Fibroblast of mammary gland (primary cell): ENCODE results near the gene IFFO2.
"Not testable (repeated sequence)": the region's sequence is repeated elsewhere in the genome, so short reads cannot be mapped to it uniquely, and the experiment has no call there.

Experiments used
- DNase-seq: peaks from one replicate; pipeline ENCODE4 v3.0.0-alpha.2; 2010; ENCODE audit warnings: low read depth
- H3K4me3 ChIP-seq: 2 replicates; pipeline ENCODE4 v1.5.1; 2011; ENCODE audit warnings: low read depth, mild to moderate bottlenecking, low read length, moderate library complexity; ENCODE audit not compliant: control insufficient read depth
- CTCF ChIP-seq: conservative IDR thresholded peaks from 2 replicates; pipeline ENCODE4 v1.5.1; 2011; ENCODE audit warnings: low read depth, low read length, inconsistent platforms; ENCODE audit not compliant: control insufficient read depth, insufficient read depth

Gene IFFO2

GRCh38 chr1:18901147-18901951 is 55.1 kb downstream of the IFFO2 start:
- H3K4me3 ChIP-seq, result peak overlapping the region; percentile 80
- no peak for DNase-seq

GRCh38 chr1:18900303-18900841 is 56.1 kb downstream of the IFFO2 start:
- no peak for TF ChIP-seq CTCF
- no peak for DNase-seq
- no peak overlapping the region for H3K4me3 ChIP-seq

More at GRCh38 chr1:18901147-18901951, 55.1 kb downstream of the IFFO2 start:
- no peak for TF ChIP-seq CTCF

DNA sequence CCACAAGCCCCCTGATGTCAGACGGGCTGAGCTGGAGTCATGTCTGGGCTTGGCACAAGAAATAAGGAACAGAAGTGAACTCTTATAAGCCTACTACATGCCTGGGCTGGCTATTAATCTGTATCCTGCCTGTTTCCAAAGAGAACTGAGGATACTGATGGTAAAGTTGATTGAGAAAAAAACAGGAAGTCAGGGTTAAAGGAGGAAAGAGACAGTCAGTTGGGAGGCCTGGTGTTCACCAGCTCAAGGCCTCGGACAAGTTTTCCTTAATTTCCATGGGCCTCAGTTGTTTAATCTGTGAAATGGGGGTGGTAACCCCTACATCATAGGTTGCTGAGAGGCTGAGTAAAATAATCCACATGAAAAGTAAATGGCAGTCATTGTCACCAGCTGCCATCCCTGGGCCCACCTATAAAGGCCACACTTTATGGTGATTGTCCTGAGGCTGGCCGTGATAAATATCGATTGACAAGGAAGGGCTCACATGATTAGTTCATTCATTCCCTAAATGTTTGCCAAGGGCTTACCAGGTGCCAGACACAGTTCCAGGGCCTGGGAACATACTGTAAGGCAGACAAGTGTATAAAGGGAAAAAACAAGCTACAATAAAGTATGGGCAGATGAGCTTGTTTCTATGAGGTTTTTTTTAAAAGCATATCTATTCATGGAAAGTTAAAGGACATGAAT is 57.0 kb downstream of the IFFO2 start:
- no peak overlapping the region for H3K4me3 ChIP-seq
- TF ChIP-seq CTCF, result no peak
- DNase-seq, result no peak

DNA sequence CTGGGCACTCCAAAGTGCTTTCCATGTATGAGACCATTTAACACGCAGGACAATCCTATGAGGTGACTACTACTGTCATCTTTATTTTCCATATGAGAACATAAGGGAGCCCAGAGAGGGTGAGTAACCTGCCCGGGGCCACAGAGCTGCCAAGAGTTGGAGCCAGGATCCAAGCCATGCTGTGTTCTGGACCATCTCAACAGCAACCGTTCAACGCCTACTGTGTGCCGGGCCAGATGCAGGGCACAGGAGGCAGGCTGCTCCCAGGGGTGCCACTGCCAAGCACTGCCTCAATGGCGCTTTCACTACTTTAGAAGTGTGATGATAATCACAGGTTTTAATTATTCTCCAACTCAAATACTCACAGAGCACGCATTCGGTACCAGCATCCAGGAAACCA is 57.9 kb downstream of the IFFO2 start:
- DNase-seq, result no peak
- no peak overlapping the region for H3K4me3 ChIP-seq
- no peak for TF ChIP-seq CTCF

DNA sequence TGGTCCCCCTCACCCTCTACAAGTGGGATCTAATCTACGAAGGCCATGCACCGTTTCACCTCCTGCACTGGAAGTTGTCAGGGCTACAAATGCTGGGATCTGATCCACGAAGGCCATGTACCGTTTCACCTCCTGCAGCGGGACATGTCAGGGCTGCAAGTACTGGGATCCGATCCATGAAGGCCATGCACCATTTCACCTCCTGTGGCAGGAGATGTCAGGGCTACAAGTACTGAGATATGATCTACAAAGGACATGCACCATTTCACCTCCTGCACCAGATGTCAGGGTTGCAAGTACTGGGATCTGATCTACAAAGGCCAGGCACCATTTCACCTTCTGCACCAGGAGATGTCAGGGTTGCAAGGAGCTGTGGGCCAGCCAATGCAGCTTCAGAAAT is 61.2 kb downstream of the IFFO2 start:
- TF ChIP-seq CTCF, result no peak
- H3K4me3 ChIP-seq, result no peak overlapping the region
- no peak for DNase-seq

DNA sequence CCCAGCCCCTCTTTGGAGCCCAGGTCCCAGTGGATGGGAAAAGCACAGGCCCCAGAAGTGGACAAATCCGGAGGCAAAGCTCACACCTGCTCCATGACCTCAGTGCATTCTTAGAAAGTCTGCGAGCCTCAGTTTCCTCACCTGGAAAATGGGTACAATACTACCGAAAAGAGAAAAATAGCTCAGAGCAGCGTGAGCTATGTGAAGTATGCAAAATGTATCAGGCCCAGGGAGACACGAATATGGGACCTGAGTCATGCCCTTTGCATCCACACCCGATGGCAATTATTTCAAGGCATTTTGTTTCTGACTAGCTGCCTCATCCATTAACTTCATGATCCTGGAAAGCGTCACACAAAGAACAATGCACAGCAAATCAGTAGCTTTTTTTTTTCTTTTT is 63.4 kb downstream of the IFFO2 start:
- DNase-seq, result no peak
- TF ChIP-seq CTCF, result no peak
- no peak overlapping the region for H3K4me3 ChIP-seq

DNA sequence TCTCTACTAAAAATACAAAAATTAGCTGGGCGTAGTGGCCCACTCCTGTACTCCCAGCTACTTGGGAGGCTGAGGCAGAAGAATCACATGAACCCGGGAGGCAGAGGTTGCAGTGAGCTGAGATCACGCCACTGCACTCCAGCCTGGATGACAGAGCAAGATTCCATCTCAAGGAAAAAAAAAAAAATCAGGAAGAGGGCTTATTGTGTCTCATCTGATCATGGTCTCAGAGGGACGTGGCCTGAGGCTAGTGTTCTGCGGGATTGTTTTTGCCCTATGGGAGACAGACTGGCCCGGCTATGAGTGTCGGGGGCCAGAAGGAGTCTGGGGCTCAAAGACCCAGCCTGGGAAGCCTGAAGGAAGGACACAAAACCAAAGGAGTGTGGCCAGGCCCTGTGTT is 64.6 kb downstream of the IFFO2 start:
- not testable (repeated sequence) for H3K4me3 ChIP-seq, DNase-seq
